Measurements from ENCODE around the gene AUH.

- TF ChIP-seq CTCF (IDR thresholded peaks at IDR 0.05 in 4 of 5, conservative IDR thresholded peaks at IDR 0.05 in 1 of 5) (no peak), POLR2A (IDR thresholded peaks at IDR 0.05) (no peak)
Observed at GRCh38 chr9:91258451-91258850, 103.3 kb downstream of the AUH start.
